SK-N-SH (cell line): ENCODE data around the gene DDX24. TPM values are rescaled to one million over a fixed set of nuclear protein-coding genes. Genes with fewer than 3 reads are reported as not detected.

Experiments
- CTCF ChIA-PET: fragments of 300-600, 350-600 bp; formaldehyde crosslinking; extraction: SDS; loops from one replicate; lab custom pipeline; 2021; lab: Yijun Ruan, JAX
- POLR2A ChIA-PET: fragments of 350-600 bp; sonication (Branson Sonifier 250); formaldehyde crosslinking; extraction: SDS; loops from one replicate; lab custom pipeline; 2020; ENCODE audit warnings: antibody characterized with exemption, inconsistent platforms; lab: Yijun Ruan, JAX
- DNase-seq: peaks from one replicate; pipeline ENCODE4 v3.0.0; 2012
- H2AFZ ChIP-seq: fragments of 200-600 bp; sonication (generic); 2 replicates; pipeline ENCODE4 v1.8.1; 2016; ENCODE audit warnings: antibody characterized with exemption, mild to moderate bottlenecking, low read depth
- H3F3A ChIP-seq: fragments of 200-600 bp; sonication (generic); replicated peaks from 2 replicates; pipeline ENCODE3; 2016; ENCODE audit warnings: antibody characterized with exemption, mild to moderate bottlenecking; ENCODE audit not compliant: insufficient read depth
- H3K27ac ChIP-seq, 2 experiments: fragments of 200-500 bp in 1 of 2; fragments of 200-600 bp in 1 of 2; sonication (Bioruptor generic) in 1 of 2; sonication (generic), shearing (Covaris generic) in 1 of 2; 2 replicates each; pipeline versions ENCODE4 v1.5.1 to v1.6.1; 2014 to 2016; ENCODE audit warnings: low read depth in 2 of 2, inconsistent platforms in 1 of 2, low read length in 1 of 2, mild to moderate bottlenecking in 1 of 2, mixed read lengths in 1 of 2
- H3K27me3 ChIP-seq: fragments of 200-600 bp; sonication (generic), shearing (Covaris generic); 2 replicates; pipeline ENCODE4 v1.6.1; 2016; ENCODE audit warnings: mixed run types; ENCODE audit not compliant: insufficient read depth
- H3K36me3 ChIP-seq, 2 experiments: fragments of 200-500 bp in 1 of 2; fragments of 200-600 bp in 1 of 2; sonication (Bioruptor generic) in 1 of 2; sonication (generic) in 1 of 2; replicated peaks in 1 of 2; 2 replicates each; pipeline versions ENCODE3 to v1.5.1; 2014 to 2016; ENCODE audit warnings: low read length in 1 of 2, mild to moderate bottlenecking in 1 of 2; ENCODE audit not compliant: insufficient read depth in 2 of 2, control insufficient read depth in 1 of 2
- H3K4me1 ChIP-seq, 2 experiments: fragments of 200-500 bp in 1 of 2; fragments of 200-600 bp in 1 of 2; sonication (Bioruptor generic) in 1 of 2; sonication (generic), shearing (Covaris generic) in 1 of 2; 2 replicates each; pipeline versions ENCODE4 v1.5.1 to v1.6.1; 2014 to 2016; ENCODE audit warnings: low read depth in 1 of 2, low read length in 1 of 2, mixed run types in 1 of 2; ENCODE audit not compliant: insufficient read depth in 2 of 2, control insufficient read depth in 1 of 2
- H3K4me2 ChIP-seq: fragments of 200-600 bp; sonication (generic), shearing (Covaris generic); 2 replicates; pipeline ENCODE4 v1.6.1; 2017; ENCODE audit warnings: mixed run types
- H3K4me3 ChIP-seq, 2 experiments: fragments of 200-500 bp in 1 of 2; fragments of 200-600 bp in 1 of 2; sonication (Bioruptor generic) in 1 of 2; sonication (generic), shearing (Covaris generic) in 1 of 2; 2 replicates each; pipeline versions ENCODE4 v1.5.1 to v1.8.1; 2014 to 2016; ENCODE audit warnings: low read depth in 2 of 2, inconsistent platforms in 1 of 2, low read length in 1 of 2, mild to moderate bottlenecking in 1 of 2, mixed read lengths in 1 of 2, moderate library complexity in 1 of 2
- H3K79me2 ChIP-seq: fragments of 200-600 bp; sonication (generic); 2 replicates; pipeline ENCODE4 v1.8.1; 2017; ENCODE audit warnings: mild to moderate bottlenecking; ENCODE audit not compliant: insufficient read depth
- H3K9ac ChIP-seq: fragments of 200-600 bp; sonication (generic); 2 replicates; pipeline ENCODE4 v1.6.1; 2017; ENCODE audit warnings: mixed run types
- H3K9me2 ChIP-seq: fragments of 200-600 bp; sonication (generic); 2 replicates; pipeline ENCODE4 v1.6.1; 2017; ENCODE audit warnings: mixed run types
- H3K9me3 ChIP-seq: fragments of 200-600 bp; sonication (generic); 2 replicates; pipeline ENCODE4 v1.6.1; 2017; ENCODE audit warnings: mixed run types, mild to moderate bottlenecking, moderate library complexity
- H4K20me1 ChIP-seq: fragments of 200-600 bp; sonication (generic); 2 replicates; pipeline ENCODE4 v1.6.1; 2017; ENCODE audit warnings: mild to moderate bottlenecking, mixed run types; ENCODE audit not compliant: insufficient read depth
- FOSL2 ChIP-seq: IDR thresholded peaks from 2 replicates; pipeline ENCODE4 v1.4.0; 2012; ENCODE audit warnings: low read depth, mild to moderate bottlenecking, moderate library complexity, borderline replicate concordance
- JUND ChIP-seq: IDR thresholded peaks from 2 replicates; pipeline ENCODE4 v1.4.0; 2012
- MEF2A ChIP-seq: IDR thresholded peaks from 2 replicates; pipeline ENCODE4 v1.4.0; 2012; ENCODE audit warnings: low read depth, borderline replicate concordance
- POLR2AphosphoS5 ChIP-seq: IDR thresholded peaks from 2 replicates; pipeline ENCODE4 v1.6.1; 2012; ENCODE audit warnings: low read depth, low read length
- SMC3 ChIP-seq: IDR thresholded peaks from 2 replicates; pipeline ENCODE4 v1.6.1; 2012; ENCODE audit warnings: low read depth, low read length, improper control_type of control experiment
- WGBS: methylation state at CpG from one replicate; pipeline ENCODE4 v1.1.6; 2017; ENCODE audit warnings: low lambda C conversion rate; 5-methylcytosine and 5-hydroxymethylcytosine counted together
- polyA plus RNA-seq, 3 experiments: library from polyadenylated mRNA; depleted of rRNA; stranded (reverse); fragments of >200 nt; gene quantifications; 2 replicates each; pipeline ENCODE4 v1.2.3, GENCODE V29; 2012
- TF ChIP-seq, protein P1 (sequence below): fragments of 150-350 bp; IDR thresholded peaks from 2 replicates; pipeline ENCODE4 v1.6.1; 2017; ENCODE audit warnings: antibody characterized with exemption, low read length, low read depth, borderline replicate concordance
- TF ChIP-seq, protein P2 (sequence below): IDR thresholded peaks from 2 replicates; pipeline ENCODE4 v1.4.0; 2012; ENCODE audit warnings: low read depth, borderline replicate concordance
- TF ChIP-seq, protein P3 (sequence below): fragments of 200-600 bp; sonication (generic); IDR thresholded peaks from 2 replicates; pipeline ENCODE4 v1.6.1; 2017; ENCODE audit warnings: antibody characterized with exemption, mild to moderate bottlenecking, moderate library complexity

Gene DDX24
- polyA plus RNA-seq, 1 of the 3 experiments (the other 2 are of a cell fraction) = 108 TPM

DNA sequence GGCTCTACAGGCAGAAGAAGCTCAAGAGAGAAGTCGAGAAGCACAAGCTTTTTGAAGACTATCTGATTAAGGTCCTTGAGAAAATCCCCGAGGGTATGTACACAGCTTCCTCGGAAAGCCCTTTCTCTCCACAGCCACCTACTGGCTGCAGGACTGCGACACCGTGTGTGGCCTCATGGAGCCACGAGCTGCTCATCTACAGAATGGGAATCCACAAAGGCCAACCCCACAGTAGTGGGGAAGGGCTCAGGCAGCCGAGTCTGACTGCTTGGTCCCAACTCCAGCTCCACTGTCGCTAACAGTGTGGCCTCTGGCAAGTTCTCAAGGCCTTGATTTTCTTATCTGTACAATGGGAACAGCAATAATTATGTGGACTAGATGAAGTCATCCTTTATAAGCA lies 81.4 kb downstream of the DDX24 start:
- CTCF ChIA-PET = interaction anchor here (0.7 to 11.9 kb wide), 8 partner anchors 9 to 346 kb away, joined by 3 to 219 read pairs (median 5); no protein-coding TSS in a partner anchor

DNA sequence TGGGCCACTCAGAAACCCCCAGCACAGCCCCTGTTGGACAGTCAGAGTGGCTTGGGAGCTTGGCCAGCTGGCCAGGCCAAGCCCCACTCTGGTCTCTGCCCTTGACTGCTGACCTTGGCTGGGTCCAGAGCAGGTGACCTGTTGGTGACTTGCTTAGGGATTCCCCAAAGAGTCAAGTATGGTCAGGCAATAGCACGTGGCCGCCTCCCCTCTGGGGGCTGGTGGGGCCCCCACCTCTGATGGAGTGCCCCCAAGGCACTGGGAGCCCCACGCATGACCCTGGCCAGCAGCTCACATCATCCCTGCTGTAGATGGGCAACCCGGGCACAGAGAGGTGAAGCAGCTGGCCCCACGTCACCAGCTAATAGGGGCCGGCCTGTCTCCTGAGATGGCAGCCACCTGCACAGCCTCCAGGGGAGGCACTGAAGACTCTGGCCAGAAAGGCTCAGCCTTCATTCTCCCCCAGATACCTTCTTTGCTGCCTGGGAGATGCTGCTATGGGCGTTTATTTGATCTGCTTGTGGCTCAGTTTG lies 82.1 kb downstream of the DDX24 start:
- Histone ChIP-seq H3K4me1 (peaks cover 5 to 11% of the 10 kb centered on the region in 2 experiments; a peak in 3 of 4 replicates), H2AFZ (no peak overlapping the region), H3K9ac (no peak overlapping the region), H4K20me1 (no peaks in the 10 kb centered on the region), H3K9me2 (no peaks in the 10 kb centered on the region), H3K79me2 (no peaks in the 10 kb centered on the region), H3F3A (peaks cover 10% of the 10 kb centered on the region), H3K9me3 (no peaks in the 10 kb centered on the region), H3K27me3 (no peaks in the 10 kb centered on the region), H3K4me2 (no peak overlapping the region), H3K4me3 (no peak overlapping the region), H3K36me3 (no peaks in the 10 kb centered on the region), H3K27ac (no peak overlapping the region)
- 100% methylated on average over 2 of the region's 7 CpGs for WGBS
- ChIA-PET CTCF (interaction anchor here (0.7 to 11.9 kb wide), 6 partner anchors 8 to 345 kb away, joined by 3 to 219 read pairs (median 5); no protein-coding TSS in a partner anchor), POLR2A (no interaction called here)
- TF ChIP-seq, protein P1, sequence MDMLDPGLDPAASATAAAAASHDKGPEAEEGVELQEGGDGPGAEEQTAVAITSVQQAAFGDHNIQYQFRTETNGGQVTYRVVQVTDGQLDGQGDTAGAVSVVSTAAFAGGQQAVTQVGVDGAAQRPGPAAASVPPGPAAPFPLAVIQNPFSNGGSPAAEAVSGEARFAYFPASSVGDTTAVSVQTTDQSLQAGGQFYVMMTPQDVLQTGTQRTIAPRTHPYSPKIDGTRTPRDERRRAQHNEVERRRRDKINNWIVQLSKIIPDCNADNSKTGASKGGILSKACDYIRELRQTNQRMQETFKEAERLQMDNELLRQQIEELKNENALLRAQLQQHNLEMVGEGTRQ = no peak
- TF ChIP-seq, protein P2, sequence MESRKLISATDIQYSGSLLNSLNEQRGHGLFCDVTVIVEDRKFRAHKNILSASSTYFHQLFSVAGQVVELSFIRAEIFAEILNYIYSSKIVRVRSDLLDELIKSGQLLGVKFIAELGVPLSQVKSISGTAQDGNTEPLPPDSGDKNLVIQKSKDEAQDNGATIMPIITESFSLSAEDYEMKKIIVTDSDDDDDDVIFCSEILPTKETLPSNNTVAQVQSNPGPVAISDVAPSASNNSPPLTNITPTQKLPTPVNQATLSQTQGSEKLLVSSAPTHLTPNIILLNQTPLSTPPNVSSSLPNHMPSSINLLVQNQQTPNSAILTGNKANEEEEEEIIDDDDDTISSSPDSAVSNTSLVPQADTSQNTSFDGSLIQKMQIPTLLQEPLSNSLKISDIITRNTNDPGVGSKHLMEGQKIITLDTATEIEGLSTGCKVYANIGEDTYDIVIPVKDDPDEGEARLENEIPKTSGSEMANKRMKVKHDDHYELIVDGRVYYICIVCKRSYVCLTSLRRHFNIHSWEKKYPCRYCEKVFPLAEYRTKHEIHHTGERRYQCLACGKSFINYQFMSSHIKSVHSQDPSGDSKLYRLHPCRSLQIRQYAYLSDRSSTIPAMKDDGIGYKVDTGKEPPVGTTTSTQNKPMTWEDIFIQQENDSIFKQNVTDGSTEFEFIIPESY = no peak
- TF ChIP-seq POLR2AphosphoS5 (no peak), JUND (no peak), SMC3 (no peak), FOSL2 (no peak)
- TF ChIP-seq, protein P3, sequence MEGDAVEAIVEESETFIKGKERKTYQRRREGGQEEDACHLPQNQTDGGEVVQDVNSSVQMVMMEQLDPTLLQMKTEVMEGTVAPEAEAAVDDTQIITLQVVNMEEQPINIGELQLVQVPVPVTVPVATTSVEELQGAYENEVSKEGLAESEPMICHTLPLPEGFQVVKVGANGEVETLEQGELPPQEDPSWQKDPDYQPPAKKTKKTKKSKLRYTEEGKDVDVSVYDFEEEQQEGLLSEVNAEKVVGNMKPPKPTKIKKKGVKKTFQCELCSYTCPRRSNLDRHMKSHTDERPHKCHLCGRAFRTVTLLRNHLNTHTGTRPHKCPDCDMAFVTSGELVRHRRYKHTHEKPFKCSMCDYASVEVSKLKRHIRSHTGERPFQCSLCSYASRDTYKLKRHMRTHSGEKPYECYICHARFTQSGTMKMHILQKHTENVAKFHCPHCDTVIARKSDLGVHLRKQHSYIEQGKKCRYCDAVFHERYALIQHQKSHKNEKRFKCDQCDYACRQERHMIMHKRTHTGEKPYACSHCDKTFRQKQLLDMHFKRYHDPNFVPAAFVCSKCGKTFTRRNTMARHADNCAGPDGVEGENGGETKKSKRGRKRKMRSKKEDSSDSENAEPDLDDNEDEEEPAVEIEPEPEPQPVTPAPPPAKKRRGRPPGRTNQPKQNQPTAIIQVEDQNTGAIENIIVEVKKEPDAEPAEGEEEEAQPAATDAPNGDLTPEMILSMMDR = no peak
- no peak for DNase-seq

More for the DNA sequence above, 81.4 kb downstream of the DDX24 start:
- 85% methylated on average over 5 of the region's 8 CpGs for WGBS
- H3K27me3 ChIP-seq = no peaks in the 10 kb centered on the region
- no peak for TF ChIP-seq MEF2A
- TF ChIP-seq, all 33 proteins: peak for 0
- Histone ChIP-seq H4K20me1 (no peaks in the 10 kb centered on the region), H2AFZ (no peak overlapping the region), H3K27ac (no peak overlapping the region), H3F3A (peaks cover 8% of the 10 kb centered on the region), H3K4me3 (no peak overlapping the region), H3K4me1 (peaks cover 5 to 9% of the 10 kb centered on the region in 2 experiments; a peak in 3 of 4 replicates), H3K79me2 (no peaks in the 10 kb centered on the region), H3K36me3 (no peaks in the 10 kb centered on the region), H3K9me2 (no peaks in the 10 kb centered on the region), H3K9me3 (no peaks in the 10 kb centered on the region), H3K9ac (no peak overlapping the region), H3K4me2 (no peak overlapping the region)
- POLR2A ChIA-PET = no interaction called here
- no peak for DNase-seq

Other genes with a start within 250 kb of the DDX24 start
- gene FAM181A, start 153.9 kb downstream of the DDX24 start, polyA plus RNA-seq (2012; rRNA removed) = not detected in 2 replicates
- 0.13 and 0.15 TPM in 2 replicates for gene ASB2, start 104.6 kb downstream of the DDX24 start, polyA plus RNA-seq (2012; rRNA removed)
- gene CCDC197, start 83.9 kb downstream of the DDX24 start, polyA plus RNA-seq (2012; rRNA removed) = not detected in 2 replicates
- 1.3 and 1.4 TPM in 2 replicates for gene OTUB2, start 54.9 kb downstream of the DDX24 start, polyA plus RNA-seq (2012; rRNA removed)
- gene IFI27L1, start 108 bp upstream of the DDX24 start, polyA plus RNA-seq (2012; rRNA removed) = 35.3 and 41.1 TPM in 2 replicates
- gene IFI27, start 29.5 kb upstream of the DDX24 start, polyA plus RNA-seq (2012; rRNA removed) = 1.2 and 2.4 TPM in 2 replicates
- 200 and 208 TPM in 2 replicates for gene IFI27L2, start 48.4 kb upstream of the DDX24 start, polyA plus RNA-seq (2012; rRNA removed)
- gene PPP4R4, start 93.1 kb upstream of the DDX24 start, polyA plus RNA-seq (2012; rRNA removed) = 2.5 and 3.5 TPM in 2 replicates
- not detected in 2 replicates for gene SERPINA10, start 212.1 kb upstream of the DDX24 start, polyA plus RNA-seq (2012; rRNA removed)
- 0.46 and 0.65 TPM in 2 replicates for gene SERPINA6, start 242.1 kb upstream of the DDX24 start, polyA plus RNA-seq (2012; rRNA removed)